NCI-H2171 treated with DMSO at 0.1 percent for 48 hours (cell line): ENCODE results near the gene PALM.
"Not testable (repeated sequence)": the region's sequence is repeated elsewhere in the genome, so short reads cannot be mapped to it uniquely, and the experiment has no call there.

Source experiments
- DNase-seq: peaks from one replicate; lab custom pipeline; 2025; lab: John Stamatoyannopoulos, UW

PALM gene, protein sequence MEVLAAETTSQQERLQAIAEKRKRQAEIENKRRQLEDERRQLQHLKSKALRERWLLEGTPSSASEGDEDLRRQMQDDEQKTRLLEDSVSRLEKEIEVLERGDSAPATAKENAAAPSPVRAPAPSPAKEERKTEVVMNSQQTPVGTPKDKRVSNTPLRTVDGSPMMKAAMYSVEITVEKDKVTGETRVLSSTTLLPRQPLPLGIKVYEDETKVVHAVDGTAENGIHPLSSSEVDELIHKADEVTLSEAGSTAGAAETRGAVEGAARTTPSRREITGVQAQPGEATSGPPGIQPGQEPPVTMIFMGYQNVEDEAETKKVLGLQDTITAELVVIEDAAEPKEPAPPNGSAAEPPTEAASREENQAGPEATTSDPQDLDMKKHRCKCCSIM

DNA sequence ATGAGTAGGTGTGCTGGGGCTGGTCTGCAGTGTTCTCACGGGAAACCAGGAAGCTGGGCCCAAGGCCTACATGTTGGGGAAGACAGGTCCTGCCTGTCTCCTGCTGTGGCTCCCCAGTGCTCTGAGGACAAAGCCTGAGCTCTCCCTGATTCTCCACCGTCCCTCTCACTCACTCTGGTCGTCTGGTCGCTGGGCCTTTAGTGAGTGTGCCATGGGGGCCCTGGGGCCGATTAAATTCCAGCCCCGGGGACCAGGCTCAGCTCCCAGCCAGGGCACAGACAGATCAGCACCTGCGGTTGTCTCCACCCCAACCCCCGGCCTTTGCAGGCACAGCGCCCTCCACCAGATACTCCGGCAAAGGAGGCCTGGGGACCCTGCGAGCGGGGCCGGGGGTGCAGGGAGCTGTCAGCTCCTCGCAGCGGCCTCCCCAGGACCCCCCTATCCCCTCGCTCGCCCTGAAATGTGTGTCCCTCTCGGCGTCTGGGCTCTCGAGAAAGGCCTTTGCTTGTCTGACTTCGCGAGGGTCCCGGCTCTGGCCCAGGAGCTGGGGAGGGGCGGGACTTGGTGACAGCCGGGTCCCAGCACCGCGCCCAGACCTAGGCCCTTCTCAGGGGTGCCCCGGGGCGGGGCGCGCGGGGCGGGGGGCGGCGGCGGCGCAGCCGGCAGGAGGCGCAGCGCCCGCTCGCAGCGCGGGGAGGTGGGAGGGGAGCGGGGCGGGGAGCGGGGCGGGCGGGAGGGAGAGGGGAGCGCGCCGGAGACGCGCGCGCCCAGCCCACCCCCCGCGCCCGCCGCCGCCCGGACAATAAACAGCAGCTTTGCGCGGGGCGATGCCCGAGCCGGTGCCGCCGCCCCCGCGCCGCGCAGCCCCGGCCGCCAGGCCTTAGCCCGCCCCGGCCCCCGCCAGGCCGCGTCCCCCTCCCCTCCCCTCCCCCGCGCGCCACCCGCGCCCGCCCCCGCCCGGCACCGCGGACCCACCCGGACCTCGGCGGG lies at the start of gene PALM:
PALM (plus strand) TSS at position 782 of the 990 bp plus-strand sequence. CDS start 212 bp downstream, outside the sequence.
- DNase-seq: peak; percentile 11

DNA sequence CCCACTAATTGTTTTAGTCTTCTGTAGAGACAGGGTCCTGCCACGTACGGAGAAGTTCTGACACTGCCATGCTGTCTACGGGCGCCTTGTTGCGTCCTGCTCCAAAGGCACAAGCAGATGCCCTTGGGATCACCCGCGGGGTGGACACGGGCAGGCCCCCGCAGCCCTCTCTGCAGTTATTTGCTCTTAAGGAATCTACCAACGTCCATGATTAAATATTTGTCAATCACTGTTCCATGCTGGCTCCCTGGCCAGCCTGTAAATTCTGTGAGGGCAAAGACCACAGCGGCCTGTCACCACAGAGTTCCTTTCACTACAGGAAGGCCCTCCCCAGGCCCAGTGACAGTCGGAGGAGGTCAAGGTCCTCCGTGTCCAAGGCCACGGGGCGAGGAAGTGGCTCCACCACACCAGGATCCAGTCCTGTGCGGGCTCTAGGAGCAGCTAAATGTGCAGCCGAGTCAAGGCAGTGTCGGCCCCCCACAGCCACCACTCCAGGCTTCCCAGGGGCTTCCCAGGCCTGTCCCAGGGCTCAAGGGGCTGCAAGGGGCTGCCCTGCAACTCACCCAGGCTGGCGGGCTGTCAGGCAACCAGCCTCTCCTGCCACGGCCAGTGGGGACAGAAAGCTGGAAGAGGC lies 47.8 kb upstream of the PALM start:
- DNase-seq: no peak

DNA sequence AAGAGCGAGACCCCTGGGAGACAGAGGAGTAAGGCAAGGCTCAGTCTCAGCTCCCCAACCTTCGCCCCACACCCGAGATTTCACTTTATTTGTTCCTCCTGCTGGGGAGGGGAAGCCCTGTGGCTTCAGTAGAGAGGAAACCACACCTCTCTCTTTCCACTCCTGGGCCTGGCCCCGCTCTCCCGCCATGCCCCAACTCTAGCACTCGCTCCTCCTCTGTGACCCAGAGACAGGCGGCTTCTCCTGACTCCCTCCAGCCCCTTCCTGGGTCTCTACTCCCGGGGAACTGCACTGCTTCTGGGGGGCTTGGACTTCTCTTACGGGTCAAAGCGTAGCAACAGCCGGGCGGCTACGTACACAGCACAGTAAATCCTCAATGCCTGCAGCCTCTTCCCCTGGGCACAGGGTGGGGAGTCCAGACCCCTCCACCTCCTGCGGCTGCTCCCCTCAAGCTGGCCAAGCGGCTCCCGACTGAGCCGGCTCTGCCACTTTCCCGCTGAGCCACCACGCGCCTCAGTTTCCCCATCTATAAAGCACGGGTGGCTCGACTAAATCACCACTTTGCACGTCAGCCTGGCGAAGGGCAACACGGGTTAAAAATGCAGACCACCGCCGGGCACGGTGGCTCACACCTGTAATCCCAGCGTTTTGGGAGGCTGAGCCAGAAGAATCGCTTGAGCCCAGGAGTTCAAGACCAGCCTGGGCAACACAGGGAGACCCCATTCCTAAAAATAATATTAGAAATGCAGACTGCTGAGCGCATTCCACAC lies 47.1 kb upstream of the PALM start:
- no peak for DNase-seq

DNA sequence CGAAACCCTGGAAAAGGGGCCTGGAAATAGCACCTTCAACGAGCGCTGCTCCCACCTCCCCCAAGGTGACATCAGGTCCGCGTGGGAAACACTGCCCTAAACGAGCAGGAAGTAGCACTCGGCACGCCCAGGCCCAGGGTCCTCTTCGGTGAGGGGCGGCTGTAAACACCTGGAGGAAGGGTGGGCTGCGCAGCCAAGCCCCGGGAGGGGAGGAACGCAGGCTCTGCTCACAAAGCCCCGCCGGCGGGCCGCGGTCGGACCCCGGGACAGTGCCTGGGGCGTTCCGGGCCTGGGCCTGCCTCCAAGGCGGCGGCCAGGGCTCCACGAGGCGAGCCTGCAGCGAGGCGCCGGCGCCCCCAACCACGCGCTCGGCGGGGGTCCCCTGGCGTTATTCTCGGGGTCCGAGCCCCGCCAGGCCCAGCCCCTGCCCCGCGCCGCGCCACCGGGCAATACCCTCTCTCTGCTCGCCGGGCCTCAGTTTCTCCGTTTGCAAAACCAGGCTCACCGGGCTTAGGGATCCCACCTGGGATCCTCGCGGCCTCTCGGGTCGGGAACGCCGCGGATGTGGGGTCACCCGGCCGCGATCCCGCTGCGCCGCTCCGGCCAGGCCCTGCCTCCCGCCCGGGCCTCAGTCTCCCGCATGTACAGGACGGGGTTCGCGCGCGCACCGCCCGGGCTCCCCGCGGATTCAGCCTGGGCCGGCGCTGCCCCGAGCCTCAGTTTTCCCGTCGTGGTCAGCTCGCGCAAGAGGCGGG lies 46.4 kb upstream of the PALM start:
- peak; percentile 15 for DNase-seq

DNA sequence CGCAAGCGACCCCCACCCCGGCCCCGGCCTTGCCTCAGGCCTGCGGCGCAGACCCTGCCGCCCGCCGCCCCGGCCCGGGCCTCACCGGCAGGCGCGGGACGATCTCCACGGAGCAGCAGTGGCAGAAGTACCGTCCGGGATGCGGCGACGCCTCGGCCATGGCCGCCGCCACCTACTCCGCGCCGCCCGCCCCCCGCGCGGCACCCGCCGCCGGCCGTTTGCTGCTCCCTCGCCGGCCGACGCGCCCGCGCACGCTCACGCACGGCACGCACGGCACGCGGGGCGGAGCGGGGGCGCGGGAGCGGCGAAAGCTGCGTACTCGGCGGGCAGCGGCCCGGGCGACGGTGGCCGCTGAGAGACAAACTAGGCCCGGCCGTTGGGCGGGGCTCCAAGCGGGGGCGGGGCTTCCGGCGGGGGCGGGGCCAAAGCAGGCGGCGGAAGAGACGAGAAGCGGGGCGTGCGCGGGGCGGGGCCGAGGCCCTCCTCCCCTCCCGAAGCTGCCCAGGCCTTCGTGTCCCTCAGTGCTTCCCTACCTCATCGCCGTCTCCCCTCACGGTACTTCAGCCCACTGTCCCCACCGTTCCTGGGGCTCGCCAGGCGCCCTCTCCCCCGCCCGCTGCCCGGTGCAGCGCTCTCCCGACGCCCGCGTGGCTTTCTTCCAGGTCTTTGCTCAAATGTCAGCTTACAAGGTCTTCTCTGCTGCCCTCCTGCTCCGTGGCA lies 45.6 kb upstream of the PALM start, which contains the start of gene RNF126:
RNF126 (minus strand) TSS at position 253 of the 720 bp plus-strand sequence; CDS start at position 160, 93 bp downstream.
- DNase-seq: peak; percentile 85

DNA sequence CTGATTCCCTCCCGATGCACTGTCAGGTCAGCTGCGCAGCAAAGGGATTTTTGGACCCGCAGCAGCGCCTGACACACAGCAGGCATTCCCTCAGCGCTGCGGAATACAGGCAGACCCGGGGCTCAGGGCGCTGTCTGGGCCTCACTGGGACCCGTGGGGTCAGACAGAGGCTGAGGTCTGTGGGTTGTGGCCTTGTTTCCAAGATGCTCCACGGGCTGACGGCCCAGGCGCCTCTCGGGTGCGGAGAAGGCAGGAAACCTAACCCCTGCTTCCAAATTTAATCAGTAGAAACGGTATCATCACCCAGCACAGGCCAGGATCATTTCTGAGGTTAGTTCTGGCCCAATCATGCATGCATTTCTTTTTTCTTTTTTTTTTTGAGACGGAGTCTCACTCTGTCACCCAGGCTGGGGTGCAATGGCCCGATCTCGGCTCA lies 45.0 kb upstream of the PALM start:
- DNase-seq: no peak

DNA sequence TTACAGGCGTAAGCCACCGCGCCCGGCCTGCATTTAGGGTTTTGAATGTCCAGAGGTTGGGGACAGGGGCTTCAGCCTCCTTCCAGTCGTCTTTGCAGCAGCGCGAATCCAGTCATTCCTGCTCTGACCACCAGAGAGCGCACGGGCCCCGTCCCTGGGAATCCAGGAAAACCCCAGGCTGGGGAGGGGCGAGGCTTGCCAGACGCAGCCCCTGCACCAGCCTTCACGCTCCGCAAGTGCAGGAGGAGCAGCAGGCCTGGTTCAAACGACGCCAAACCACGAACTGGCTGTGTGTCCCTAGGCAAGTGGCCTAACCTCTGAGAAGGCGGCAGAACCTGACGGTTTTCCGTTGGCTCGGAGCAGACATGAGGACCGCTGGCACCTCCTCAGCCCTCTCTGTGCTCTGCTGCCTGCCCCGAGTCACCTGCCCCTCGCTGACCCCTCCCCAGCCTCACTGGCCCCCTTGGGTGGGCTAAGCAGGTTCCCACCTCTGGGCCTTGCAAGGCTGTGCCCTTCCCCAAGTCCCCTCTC lies 43.8 kb upstream of the PALM start:
- DNase-seq: peak; percentile 81

DNA sequence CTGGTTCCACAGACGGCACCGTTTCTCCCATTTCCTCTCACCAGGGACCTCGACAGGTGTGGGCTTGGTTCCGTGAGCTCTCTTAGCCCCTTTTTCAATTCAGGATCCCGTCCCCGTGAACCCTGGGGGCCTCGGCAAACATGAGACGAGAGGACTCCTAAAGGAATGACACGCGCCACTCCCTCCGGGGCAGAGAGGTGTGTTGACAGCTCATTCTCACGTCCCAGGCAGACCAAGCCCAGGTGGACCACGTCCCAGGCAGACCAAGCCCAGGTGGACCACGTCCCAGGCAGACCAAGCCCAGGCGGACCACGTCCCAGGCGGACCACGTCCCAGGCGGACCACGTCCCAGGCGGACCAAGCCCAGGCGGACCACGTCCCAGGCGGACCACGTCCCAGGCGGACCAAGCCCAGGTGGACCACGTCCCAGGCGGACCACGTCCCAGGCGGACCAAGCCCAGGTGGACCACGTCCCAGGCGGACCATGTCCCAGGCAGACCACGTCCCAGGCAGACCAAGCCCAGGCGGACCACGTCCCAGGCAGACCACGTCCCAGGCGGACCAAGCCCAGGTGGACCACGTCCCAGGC lies 41.7 kb upstream of the PALM start:
- DNase-seq: not testable (repeated sequence)

DNA sequence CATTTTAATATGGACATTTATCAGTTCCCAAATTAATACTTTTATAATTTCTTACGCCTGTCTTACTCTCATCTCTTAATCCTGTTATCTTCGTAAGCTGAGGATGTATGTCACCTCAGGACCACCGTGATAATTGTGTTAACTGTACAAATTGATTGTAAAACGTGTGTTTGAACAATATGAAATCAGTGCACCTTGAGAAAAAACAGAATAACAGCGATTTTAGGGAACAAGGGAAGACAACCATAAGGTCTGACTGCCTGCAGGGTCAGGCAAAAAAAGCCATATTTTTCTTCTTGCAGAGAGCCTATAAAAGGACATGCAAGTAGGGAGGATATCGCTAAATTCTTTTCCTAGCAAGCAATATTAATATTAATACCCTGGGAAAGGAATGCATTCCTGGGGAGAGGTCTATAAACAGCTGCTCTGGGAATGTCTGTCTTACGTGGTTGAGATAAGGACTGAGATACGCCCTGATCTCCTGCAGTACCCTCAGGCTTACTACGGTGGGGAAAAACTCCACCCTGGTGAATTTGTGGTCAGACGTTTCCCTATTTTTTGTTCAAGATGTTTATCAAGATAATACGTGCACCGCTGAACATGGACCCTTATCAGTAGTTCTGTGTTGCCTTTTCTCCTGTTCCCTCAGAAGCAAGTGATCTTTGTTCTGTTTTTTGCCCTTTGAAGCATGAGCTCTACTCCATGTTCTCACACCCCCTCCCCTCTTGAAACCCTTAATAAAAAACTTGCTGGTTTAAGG lies 39.9 kb upstream of the PALM start:
- not testable (repeated sequence) for DNase-seq

DNA sequence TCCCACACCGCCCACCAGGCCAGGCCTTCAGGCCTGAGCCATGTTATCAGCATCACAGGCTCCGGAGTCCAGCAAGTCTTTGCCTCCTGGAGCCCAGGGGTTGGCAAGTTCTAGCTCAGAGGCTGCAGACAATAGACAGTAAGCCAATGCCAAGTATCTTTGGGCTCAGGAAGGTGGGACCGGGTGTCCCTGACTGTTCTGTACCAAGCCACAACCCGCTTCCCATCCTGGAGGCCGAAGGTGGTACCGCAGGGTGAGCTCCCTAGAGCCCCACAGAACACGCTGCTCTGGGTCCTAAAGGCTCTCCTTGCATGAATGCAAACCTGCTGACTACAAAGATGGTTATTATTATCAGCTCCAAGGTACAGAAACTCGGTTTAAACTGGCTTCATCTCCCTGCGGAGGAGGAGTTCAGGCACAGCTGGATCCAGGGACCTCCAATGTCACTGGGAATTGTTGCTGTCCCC lies 38.1 kb upstream of the PALM start:
- no peak for DNase-seq

DNA sequence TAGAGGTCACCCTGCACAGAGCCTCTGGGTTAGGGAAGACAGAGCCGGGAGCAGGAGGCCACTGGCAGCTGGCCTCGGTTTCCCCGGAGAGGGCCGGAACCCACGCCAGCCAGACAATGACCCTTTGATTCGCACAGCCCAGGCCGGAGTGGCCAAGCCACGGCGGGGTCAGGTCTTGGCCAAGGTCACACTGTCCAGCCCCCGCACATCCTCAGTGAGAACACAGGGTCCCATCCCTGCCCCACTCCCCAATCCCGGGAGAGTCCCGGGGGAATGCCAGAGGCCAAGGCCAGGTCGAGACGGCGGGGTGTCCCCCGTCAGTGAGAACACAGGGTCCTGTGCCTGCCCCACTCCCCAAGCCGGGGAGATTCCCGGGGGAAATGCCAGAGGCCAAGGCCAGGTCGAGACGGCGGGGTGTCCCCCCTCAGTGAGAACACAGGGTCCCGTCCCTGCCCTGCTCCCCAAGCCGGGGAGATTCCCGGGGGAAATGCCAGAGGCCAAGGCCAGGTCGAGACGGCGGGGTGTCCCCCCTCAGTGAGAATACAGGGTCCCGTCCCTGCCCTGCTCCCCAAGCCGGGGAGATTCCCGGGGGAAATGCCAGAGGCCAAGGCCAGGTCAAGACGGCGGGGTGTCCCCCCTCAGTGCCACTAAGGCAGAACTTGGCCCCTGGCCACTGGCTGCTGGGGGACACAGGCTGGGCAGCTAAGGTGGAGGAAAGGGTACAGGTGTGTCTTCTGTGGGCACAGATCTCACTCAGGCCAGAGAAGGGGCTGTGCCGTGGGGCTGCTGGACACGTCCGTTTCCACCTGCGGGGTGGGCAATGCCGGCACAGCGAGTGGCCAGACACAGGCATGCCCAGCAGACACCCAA lies 34.2 kb upstream of the PALM start:
- no peak for DNase-seq

DNA sequence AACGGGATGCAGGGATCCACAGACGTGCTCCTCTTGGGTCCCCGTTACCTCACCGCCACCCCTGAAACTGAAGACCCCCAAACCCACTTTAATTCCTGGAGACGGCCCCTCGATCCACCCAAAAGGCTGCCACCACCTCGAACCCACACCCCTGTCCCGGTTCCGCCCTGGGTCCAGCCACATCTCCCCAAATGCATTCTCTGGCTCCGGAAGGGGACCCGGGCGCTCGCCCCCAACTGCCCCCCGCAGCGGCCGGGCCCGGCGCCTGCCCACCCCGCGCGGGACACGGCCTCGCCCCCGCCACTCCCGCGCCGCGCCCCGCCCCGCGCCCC lies 32.8 kb upstream of the PALM start:
- DNase-seq: no peak

DNA sequence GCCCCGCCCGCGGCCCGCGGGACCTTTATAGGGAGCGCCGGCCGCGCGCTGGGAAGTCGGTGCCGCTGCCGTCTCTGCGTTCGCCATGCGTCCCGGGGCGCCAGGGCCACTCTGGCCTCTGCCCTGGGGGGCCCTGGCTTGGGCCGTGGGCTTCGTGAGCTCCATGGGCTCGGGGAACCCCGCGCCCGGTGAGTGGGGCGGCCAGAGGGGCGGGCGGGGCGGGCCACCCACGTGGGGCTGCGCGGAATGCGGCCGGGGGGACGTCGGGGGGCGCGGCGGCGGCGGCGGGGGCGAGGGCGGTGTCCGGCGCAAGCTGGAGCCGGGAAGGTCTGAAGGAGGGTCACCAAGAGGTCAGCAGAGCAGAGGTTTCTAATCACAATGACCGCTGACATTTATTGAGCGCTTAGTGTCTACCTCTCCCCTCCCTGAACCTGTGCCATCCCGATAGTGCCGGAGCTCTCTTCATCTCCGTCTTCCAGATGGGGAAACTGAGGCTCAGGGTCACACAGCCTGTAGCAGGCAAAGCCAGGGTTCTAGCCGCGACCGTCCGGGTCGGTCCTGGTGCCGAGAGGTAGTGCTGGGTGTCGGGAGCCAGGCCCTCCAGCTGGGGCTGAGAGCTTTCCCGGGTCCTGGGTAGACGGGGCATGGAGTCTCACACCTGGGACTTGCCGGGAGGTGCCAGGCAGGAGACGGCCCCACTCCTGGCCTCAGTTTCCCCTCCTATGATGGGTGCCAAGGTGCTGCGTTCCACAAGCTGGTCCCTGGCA lies 32.2 kb upstream of the PALM start, which contains the start of gene FSTL3:
FSTL3 (plus strand) TSS at position 54 of the 767 bp plus-strand sequence; CDS start at position 86, 32 bp downstream.
- DNase-seq: no peak

DNA sequence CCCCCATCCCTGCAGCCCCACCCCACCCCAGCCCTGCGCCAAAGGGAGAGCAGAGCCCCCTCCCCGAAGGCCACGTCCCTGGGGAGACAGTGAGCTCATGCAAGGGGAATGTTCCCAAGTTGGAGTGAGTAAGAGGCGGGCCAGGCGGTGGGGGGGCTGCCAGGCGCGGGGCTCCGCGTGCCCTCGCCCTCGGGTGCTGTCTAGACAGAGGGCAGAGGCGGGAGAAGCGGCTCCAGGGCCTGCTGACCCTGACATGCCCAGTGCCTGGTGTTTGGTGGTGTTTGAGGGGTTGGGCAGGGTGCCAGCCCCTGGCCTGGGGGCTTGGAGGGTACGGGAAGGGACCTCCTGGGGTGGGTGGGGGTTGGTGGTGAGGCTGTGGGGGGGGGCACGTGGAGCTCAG lies 31.5 kb upstream of the PALM start:
- peak; percentile 14 for DNase-seq

DNA sequence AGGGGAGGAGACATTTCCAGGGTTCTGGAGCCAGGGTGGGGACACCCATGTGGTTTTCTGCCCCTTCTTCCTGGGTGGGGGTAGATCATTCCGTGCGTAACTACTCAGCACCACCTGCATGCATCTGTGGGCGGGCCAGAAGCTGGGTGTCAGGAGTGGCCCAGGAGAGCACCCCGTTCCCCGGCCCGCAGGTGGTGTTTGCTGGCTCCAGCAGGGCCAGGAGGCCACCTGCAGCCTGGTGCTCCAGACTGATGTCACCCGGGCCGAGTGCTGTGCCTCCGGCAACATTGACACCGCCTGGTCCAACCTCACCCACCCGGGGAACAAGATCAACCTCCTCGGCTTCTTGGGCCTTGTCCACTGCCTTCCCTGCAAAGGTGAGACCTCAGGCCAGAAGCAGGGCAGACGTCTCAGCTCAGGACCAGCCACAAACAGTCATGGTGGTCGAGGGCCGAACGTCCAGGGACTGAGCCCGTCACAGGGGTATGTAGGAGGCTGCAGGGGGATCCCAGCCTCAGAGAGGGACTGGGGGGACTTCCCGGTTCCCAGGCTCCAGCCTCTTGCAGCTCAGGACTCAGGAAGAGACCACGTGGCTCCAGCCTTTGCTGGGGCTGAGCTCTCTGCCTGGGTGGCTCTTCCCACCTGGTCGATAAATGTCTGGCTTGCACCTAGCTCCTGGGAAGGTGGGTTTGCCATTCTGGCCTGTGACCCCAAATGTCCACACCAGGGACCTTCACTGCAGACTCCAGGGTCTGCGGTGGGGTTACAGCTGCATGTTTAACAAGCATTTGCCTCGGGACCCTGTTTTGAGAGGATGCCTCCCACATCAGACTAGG lies 30.9 kb upstream of the PALM start:
- no peak for DNase-seq
